Gastroesophageal sphincter (tissue), 3 donors: ENCODE data around the gene PADI4.

Experiments used
- POLR2AphosphoS5 ChIP-seq: sonication (generic); formaldehyde crosslinking; IDR thresholded peaks from one replicate; pipeline ENCODE4 v1.6.1; 2017; ENCODE audit warnings: antibody characterized with exemption
- TF ChIP-seq, protein P1 (sequence below), 4 experiments: fragments of 200-600 bp in 2 of 4; fragments of 450-650 bp in 2 of 4; sonication (generic) in 1 of 4; IDR thresholded peaks; one replicate each; pipeline ENCODE4 v1.5.1; 2017 to 2019; ENCODE audit warnings: antibody characterized with exemption in 4 of 4, mild to moderate bottlenecking in 2 of 4, moderate library complexity in 2 of 4

DNA sequence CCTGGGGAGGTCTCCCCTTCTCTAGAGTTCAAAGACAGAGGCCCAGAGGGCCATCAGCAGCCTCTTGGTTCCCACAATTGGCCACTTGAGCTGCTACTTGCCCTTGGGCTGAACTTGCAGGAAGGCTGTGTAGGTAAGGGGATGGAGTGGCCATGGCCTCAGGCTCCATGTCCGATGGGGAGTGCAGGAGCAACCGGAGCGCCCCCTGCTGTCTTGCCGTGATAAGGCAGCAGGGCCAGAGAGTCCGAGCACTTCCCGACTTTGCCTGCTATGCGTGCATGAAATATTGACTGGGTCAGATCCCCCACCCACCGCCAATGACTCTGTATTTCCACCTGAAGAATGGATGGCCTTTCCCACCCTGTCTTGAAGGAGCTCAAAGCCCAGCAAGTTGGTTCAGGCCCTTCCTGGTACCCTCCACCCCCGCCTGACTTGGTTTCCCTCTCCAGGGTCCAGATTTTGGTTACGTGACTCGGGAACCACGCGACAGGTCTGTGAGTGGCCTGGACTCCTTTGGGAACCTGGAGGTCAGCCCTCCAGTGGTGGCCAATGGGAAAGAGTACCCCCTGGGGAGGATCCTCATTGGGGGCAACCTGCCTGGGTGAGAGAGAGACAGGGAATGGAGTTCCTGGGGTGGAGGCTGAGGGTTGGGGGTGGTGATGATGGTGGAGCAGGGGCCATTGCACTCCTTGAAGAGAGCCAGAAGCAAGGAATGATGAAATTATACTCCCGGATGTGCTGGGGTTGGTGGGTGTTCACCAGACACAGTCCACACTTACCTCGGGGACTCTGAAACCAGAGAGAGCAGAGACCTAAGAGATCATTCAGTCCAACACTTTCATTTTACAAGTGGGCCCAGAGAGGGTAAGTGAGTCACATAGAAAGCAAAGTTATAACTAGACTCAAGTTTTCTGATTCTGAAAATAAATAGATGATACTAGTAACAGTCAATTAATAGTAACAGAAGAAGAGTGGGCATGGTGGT, 33.5 kb upstream of the PADI4 start:
- TF ChIP-seq POLR2AphosphoS5 = no peak
- TF ChIP-seq, protein P1, sequence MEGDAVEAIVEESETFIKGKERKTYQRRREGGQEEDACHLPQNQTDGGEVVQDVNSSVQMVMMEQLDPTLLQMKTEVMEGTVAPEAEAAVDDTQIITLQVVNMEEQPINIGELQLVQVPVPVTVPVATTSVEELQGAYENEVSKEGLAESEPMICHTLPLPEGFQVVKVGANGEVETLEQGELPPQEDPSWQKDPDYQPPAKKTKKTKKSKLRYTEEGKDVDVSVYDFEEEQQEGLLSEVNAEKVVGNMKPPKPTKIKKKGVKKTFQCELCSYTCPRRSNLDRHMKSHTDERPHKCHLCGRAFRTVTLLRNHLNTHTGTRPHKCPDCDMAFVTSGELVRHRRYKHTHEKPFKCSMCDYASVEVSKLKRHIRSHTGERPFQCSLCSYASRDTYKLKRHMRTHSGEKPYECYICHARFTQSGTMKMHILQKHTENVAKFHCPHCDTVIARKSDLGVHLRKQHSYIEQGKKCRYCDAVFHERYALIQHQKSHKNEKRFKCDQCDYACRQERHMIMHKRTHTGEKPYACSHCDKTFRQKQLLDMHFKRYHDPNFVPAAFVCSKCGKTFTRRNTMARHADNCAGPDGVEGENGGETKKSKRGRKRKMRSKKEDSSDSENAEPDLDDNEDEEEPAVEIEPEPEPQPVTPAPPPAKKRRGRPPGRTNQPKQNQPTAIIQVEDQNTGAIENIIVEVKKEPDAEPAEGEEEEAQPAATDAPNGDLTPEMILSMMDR (IDR thresholded peaks at IDR 0.05) = peak in 1 of 4 experiments; percentile 25
